ENCODE data around the gene SLC22A5.
"Not testable (repeated sequence)": the region's sequence is repeated elsewhere in the genome, so short reads cannot be mapped to it uniquely, and the experiment has no call there.

Gene SLC22A5

GRCh38 chr5:132389051-132389331 lies 19.5 kb downstream of the SLC22A5 start:
- DNase-seq = no peak

- no peak for DNase-seq
These were observed 20.2 kb downstream of the SLC22A5 start for GRCh38 chr5:132389585-132390286.

GRCh38 chr5:132391247-132391646 lies 21.7 kb downstream of the SLC22A5 start:
- DNase-seq = no peak

GRCh38 chr5:132391870-132392269 lies 22.4 kb downstream of the SLC22A5 start:
- DNase-seq = no peak

- DNase-seq = no peak
These were observed 22.9 kb downstream of the SLC22A5 start for GRCh38 chr5:132392411-132392810.

- DNase-seq = peak; percentile 15
These were observed 23.7 kb downstream of the SLC22A5 start for GRCh38 chr5:132392978-132393825.

GRCh38 chr5:132394667-132395259 lies 25.3 kb downstream of the SLC22A5 start:
- peak; percentile 82 for DNase-seq

- no peak for DNase-seq
These were observed 27.1 kb downstream of the SLC22A5 start for GRCh38 chr5:132396589-132397031.

GRCh38 chr5:132397224-132397623 lies 27.7 kb downstream of the SLC22A5 start:
- no peak for DNase-seq

GRCh38 chr5:132397936-132398675 lies 28.6 kb downstream of the SLC22A5 start:
- not testable (repeated sequence) for DNase-seq

- not testable (repeated sequence) for DNase-seq
These were observed 34.5 kb downstream of the SLC22A5 start for GRCh38 chr5:132404041-132404440.

- no peak for DNase-seq
These were observed 36.1 kb downstream of the SLC22A5 start for GRCh38 chr5:132405646-132406045.

- no peak for DNase-seq
These were observed 36.8 kb downstream of the SLC22A5 start for GRCh38 chr5:132406144-132406783.

- DNase-seq = no peak
These were observed 38.5 kb downstream of the SLC22A5 start for GRCh38 chr5:132407970-132408369.

- DNase-seq = no peak
These were observed 38.9 kb downstream of the SLC22A5 start for GRCh38 chr5:132408456-132408855.

GRCh38 chr5:132408965-132409364 lies 39.5 kb downstream of the SLC22A5 start:
- no peak for DNase-seq

- DNase-seq = peak; percentile 54
These were observed 41.2 kb downstream of the SLC22A5 start for GRCh38 chr5:132410451-132411303.

GRCh38 chr5:132411304-132412013 lies 41.9 kb downstream of the SLC22A5 start:
- peak; percentile 17 for DNase-seq

- DNase-seq = no peak
These were observed 44.1 kb downstream of the SLC22A5 start for GRCh38 chr5:132413567-132413966.

GRCh38 chr5:132414634-132415378 lies 45.3 kb downstream of the SLC22A5 start:
- DNase-seq = no peak

Data from NCI-H510A treated with DMSO at 0.1 percent for 48 hours (cell line).